Natural killer cell (primary cell): Measurements from ENCODE around the gene PML. TPM values are rescaled to one million over a fixed set of nuclear protein-coding genes. Genes with fewer than 3 reads are reported as not detected.

ENCODE experiments used
- ATAC-seq, 3 donors: fragments of 150-1000 bp in 2 of 3; fragments of 200-7000 bp in 1 of 3; cut with Tn5 transposase; 1 replicate in 1 of 3; 2 replicates in 2 of 3; pipeline ENCODE4 v1.10.0; 2021; ENCODE audit warnings: mild to moderate bottlenecking in 2 of 3, moderate library complexity in 2 of 3
- DNase-seq, 2 donors: peaks; one replicate each; pipeline versions ENCODE4 v3.0.0 to v3.0.0-alpha.2; 2013 to 2021; ENCODE audit warnings: mixed read lengths in 1 of 2
- H3K27ac ChIP-seq: one replicate; pipeline ENCODE4 v1.5.1; 2013; ENCODE audit warnings: mild to moderate bottlenecking, low read length
- H3K27me3 ChIP-seq: one replicate; pipeline ENCODE4 v1.6.1; 2013; ENCODE audit warnings: low read length; ENCODE audit not compliant: control insufficient read depth, insufficient read depth
- H3K36me3 ChIP-seq: one replicate; pipeline ENCODE4 v1.6.1; 2013; ENCODE audit warnings: low read length; ENCODE audit not compliant: control insufficient read depth, insufficient read depth
- H3K4me1 ChIP-seq: one replicate; pipeline ENCODE4 v1.6.1; 2013; ENCODE audit warnings: low read length; ENCODE audit not compliant: control insufficient read depth, insufficient read depth
- H3K4me3 ChIP-seq: one replicate; pipeline ENCODE4 v1.5.1; 2013; ENCODE audit warnings: low read length
- H3K9me3 ChIP-seq: one replicate; pipeline ENCODE4 v1.6.1; 2013; ENCODE audit warnings: low read length; ENCODE audit not compliant: control insufficient read depth, insufficient read depth
- H3K27ac Mint-ChIP-seq, 2 donors: one replicate each; pipeline ENCODE4 v1.8.0; 2022; ENCODE audit warnings: mild to moderate bottlenecking in 2 of 2, mixed read lengths in 2 of 2, moderate library complexity in 1 of 2
- H3K27me3 Mint-ChIP-seq, 2 donors: one replicate each; pipeline ENCODE4 v1.8.0; 2022; ENCODE audit warnings: low read depth in 2 of 2, mixed read lengths in 2 of 2
- H3K36me3 Mint-ChIP-seq: one replicate; pipeline ENCODE4 v1.8.0; 2022; ENCODE audit warnings: mixed read lengths
- H3K4me1 Mint-ChIP-seq, 2 donors: one replicate each; pipeline ENCODE4 v1.8.0; 2022; ENCODE audit warnings: mixed read lengths in 2 of 2
- H3K4me3 Mint-ChIP-seq: one replicate; pipeline ENCODE4 v1.8.0; 2022; ENCODE audit warnings: mild to moderate bottlenecking, moderate library complexity, mixed read lengths
- H3K9me3 Mint-ChIP-seq, 2 donors: one replicate each; pipeline ENCODE4 v1.8.0; 2022; ENCODE audit warnings: mixed read lengths in 2 of 2
- CTCF ChIP-seq: fragments of 200-600 bp; IDR thresholded peaks from one replicate; pipeline ENCODE4 v1.8.0; 2022; ENCODE audit warnings: antibody characterized with exemption
- whole genome bisulfite sequencing: methylation state at CpG from one replicate; pipeline ENCODE4 v1.1.7; 2013; ENCODE audit warnings: missing lambda C conversion rate; ENCODE audit not compliant: insufficient coverage; 5-methylcytosine and 5-hydroxymethylcytosine counted together
- intact Hi-C: fragments of 100-400 bp; cut with micrococcal nuclease; formaldehyde crosslinking; loops from one replicate; pipeline ENCODE4 v1.14.2; 2022
- total RNA-seq, 4 donors: library from RNA; stranded (reverse); fragments of 120-200 nt in 1 of 4; gene quantifications; one replicate each; pipeline versions ENCODE4 v1.2.3 to v1.2.4, GENCODE V29; 2013 to 2022

PML gene
- total RNA-seq, 3 donors from 2014 or later (not counting 1 experiment from before 2014, with no cell fraction given) = 65.8 to 68.7 (median 67.6) TPM

- H3K27me3 Mint-ChIP-seq = no peaks in the 10 kb centered on the region
Measured at GRCh38 chr15:74028646-74029045, 34.1 kb downstream of the PML start.

GRCh38 chr15:74032046-74032445 lies 37.5 kb downstream of the PML start:
- H3K9me3 ChIP-seq = no peaks in the 10 kb centered on the region
- H3K36me3 ChIP-seq = peaks cover 64% of the 10 kb centered on the region
- H3K27ac Mint-ChIP-seq = no peak overlapping the region
- intact Hi-C loops = no loop called here
- no peaks in the 10 kb centered on the region for H3K9me3 Mint-ChIP-seq
- no peak overlapping the region for H3K4me3 ChIP-seq
- H3K27me3 Mint-ChIP-seq = no peaks in the 10 kb centered on the region
- H3K4me1 Mint-ChIP-seq = peaks cover 0 to under 1% of the 10 kb centered on the region in 2 donors
- ATAC-seq = no peak
- H3K27ac ChIP-seq = no peak overlapping the region
- H3K27me3 ChIP-seq = no peaks in the 10 kb centered on the region
- no peak for DNase-seq
- WGBS = 97% methylated on average over 6 of the region's 6 CpGs
- no peaks in the 10 kb centered on the region for H3K36me3 Mint-ChIP-seq
- no peak overlapping the region for H3K4me3 Mint-ChIP-seq
- H3K4me1 ChIP-seq = no peaks in the 10 kb centered on the region
- no peak for TF ChIP-seq CTCF

More at GRCh38 chr15:74028646-74029045, 34.1 kb downstream of the PML start:
- no peak overlapping the region for H3K27ac ChIP-seq
- DNase-seq (no peak), ATAC-seq (no peak)
- H3K9me3 ChIP-seq = no peaks in the 10 kb centered on the region
- Mint-ChIP-seq H3K9me3 (no peaks in the 10 kb centered on the region), H3K27ac (peak overlapping the region in 1 of 2 donors; percentile 57), H3K4me3 (no peak overlapping the region), H3K36me3 (no peaks in the 10 kb centered on the region), H3K4me1 (peaks cover 0 to 11% of the 10 kb centered on the region in 2 donors)
- TF ChIP-seq CTCF = no peak
- H3K4me1 ChIP-seq = no peaks in the 10 kb centered on the region
- H3K4me3 ChIP-seq = no peak overlapping the region
- H3K27me3 ChIP-seq = no peaks in the 10 kb centered on the region
- H3K36me3 ChIP-seq = peaks cover 61% of the 10 kb centered on the region
- 76% methylated on average over 2 of the region's 3 CpGs for WGBS
- intact Hi-C loops = no loop called here

- Histone ChIP-seq H3K27me3 (no peaks in the 10 kb centered on the region), H3K27ac (no peak overlapping the region), H3K9me3 (no peaks in the 10 kb centered on the region), H3K4me1 (no peaks in the 10 kb centered on the region), H3K36me3 (peaks cover 68% of the 10 kb centered on the region), H3K4me3 (no peak overlapping the region)
- H3K4me1 Mint-ChIP-seq = peaks cover 0 to 7% of the 10 kb centered on the region in 2 donors
- ATAC-seq (no peak), DNase-seq (no peak)
- WGBS = 80% methylated on average over 12 of the region's 16 CpGs
- no peaks in the 10 kb centered on the region for H3K36me3 Mint-ChIP-seq
- peak overlapping the region in 1 of 2 donors; percentile 29 for H3K27ac Mint-ChIP-seq
- no peak for TF ChIP-seq CTCF
- no peaks in the 10 kb centered on the region for H3K9me3 Mint-ChIP-seq
- H3K4me3 Mint-ChIP-seq = no peak overlapping the region
- intact Hi-C loops = no loop called here
- H3K27me3 Mint-ChIP-seq = no peaks in the 10 kb centered on the region
Measured at GRCh38 chr15:74032606-74033561, 38.4 kb downstream of the PML start.
